Mucosa of descending colon (tissue), 3 donors: ENCODE measurements around the gene TAP2. TPM values are rescaled to one million over a fixed set of nuclear protein-coding genes. Genes with fewer than 3 reads are reported as not detected.

Experiments
- ATAC-seq: fragments of 200-7000 bp; cut with Tn5 transposase; one replicate; pipeline ENCODE4 v1.9.1; 2020; ENCODE audit warnings: mild to moderate bottlenecking, moderate library complexity
- DNase-seq, 3 donors: peaks; one replicate each; pipeline ENCODE4 v3.0.0-alpha.2; 2020
- H3K36me3 ChIP-seq: fragments of 200-600 bp; one replicate; pipeline ENCODE4 v1.8.0; 2021; ENCODE audit warnings: low read depth, mild to moderate bottlenecking
- H3K4me1 ChIP-seq: fragments of 200-600 bp; one replicate; pipeline ENCODE4 v1.8.0; 2021; ENCODE audit warnings: low read depth, mild to moderate bottlenecking
- H3K4me3 ChIP-seq: fragments of 200-600 bp; one replicate; pipeline ENCODE4 v1.8.0; 2021; ENCODE audit warnings: mild to moderate bottlenecking
- H3K9me3 ChIP-seq: fragments of 200-600 bp; one replicate; pipeline ENCODE4 v1.8.0; 2021; ENCODE audit warnings: mild to moderate bottlenecking
- intact Hi-C, 2 donors: fragments of 100-400 bp; cut with DNase I in 1 of 2; cut with micrococcal nuclease in 1 of 2; formaldehyde crosslinking; loops; one replicate each; pipeline versions ENCODE4 v1.11.0 to v1.11.1; 2022; cut with DNase I, micrococcal nuclease
- total RNA-seq, 3 donors: library from RNA; stranded (reverse); fragmentation: NEBNext Ultra II Directional in 2 of 3; extraction: Animal tissue kit (Norgen Biotek cat#: 25700) in 2 of 3; gene quantifications; one replicate each; pipeline versions ENCODE4 v1.2.1 to v1.2.4, GENCODE V29; 2021 to 2023
- TF ChIP-seq, protein P1 (sequence below): fragments of 200-600 bp; IDR thresholded peaks from one replicate; pipeline ENCODE4 v1.8.0; 2022; ENCODE audit warnings: antibody characterized with exemption, mild to moderate bottlenecking
- donor health status: DM: no; HTN: no; CAD: no; lungs with moderate emphysema.
- donor health status: DM: no; HTN: no; CAD: no.
- donor health status: DM: no; HTN: yes; CAD: no.

Gene TAP2
- total RNA-seq, 3 donors from 2014 or later: 47.4 to 179 (median 52.7) TPM

DNA sequence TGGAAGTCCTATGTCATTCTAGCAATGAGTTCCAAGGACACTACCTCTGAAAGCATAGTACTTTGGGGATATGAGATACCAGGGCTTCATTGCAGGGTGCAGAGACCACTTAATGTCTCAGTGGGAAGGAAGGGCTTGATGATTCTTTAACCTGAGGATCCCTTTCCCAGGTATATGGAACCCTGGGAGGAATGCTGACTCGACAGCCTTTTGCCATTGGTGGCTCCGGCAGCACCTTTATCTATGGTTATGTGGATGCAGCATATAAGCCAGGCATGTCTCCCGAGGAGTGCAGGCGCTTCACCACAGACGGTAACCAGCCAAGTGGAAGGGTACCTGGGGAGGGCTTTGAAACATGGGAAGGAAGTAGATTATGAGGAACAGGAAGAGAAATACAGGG lies 19.7 kb upstream of the TAP2 start:
- peaks cover 4% of the 10 kb centered on the region for H3K4me1 ChIP-seq
- H3K4me3 ChIP-seq: no peak overlapping the region
- intact Hi-C loops: no loop called here
- ATAC-seq: no peak
- H3K36me3 ChIP-seq: no peaks in the 10 kb centered on the region
- DNase-seq: no peak
- TF ChIP-seq, protein P1, sequence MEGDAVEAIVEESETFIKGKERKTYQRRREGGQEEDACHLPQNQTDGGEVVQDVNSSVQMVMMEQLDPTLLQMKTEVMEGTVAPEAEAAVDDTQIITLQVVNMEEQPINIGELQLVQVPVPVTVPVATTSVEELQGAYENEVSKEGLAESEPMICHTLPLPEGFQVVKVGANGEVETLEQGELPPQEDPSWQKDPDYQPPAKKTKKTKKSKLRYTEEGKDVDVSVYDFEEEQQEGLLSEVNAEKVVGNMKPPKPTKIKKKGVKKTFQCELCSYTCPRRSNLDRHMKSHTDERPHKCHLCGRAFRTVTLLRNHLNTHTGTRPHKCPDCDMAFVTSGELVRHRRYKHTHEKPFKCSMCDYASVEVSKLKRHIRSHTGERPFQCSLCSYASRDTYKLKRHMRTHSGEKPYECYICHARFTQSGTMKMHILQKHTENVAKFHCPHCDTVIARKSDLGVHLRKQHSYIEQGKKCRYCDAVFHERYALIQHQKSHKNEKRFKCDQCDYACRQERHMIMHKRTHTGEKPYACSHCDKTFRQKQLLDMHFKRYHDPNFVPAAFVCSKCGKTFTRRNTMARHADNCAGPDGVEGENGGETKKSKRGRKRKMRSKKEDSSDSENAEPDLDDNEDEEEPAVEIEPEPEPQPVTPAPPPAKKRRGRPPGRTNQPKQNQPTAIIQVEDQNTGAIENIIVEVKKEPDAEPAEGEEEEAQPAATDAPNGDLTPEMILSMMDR: no peak
- no peaks in the 10 kb centered on the region for H3K9me3 ChIP-seq

DNA sequence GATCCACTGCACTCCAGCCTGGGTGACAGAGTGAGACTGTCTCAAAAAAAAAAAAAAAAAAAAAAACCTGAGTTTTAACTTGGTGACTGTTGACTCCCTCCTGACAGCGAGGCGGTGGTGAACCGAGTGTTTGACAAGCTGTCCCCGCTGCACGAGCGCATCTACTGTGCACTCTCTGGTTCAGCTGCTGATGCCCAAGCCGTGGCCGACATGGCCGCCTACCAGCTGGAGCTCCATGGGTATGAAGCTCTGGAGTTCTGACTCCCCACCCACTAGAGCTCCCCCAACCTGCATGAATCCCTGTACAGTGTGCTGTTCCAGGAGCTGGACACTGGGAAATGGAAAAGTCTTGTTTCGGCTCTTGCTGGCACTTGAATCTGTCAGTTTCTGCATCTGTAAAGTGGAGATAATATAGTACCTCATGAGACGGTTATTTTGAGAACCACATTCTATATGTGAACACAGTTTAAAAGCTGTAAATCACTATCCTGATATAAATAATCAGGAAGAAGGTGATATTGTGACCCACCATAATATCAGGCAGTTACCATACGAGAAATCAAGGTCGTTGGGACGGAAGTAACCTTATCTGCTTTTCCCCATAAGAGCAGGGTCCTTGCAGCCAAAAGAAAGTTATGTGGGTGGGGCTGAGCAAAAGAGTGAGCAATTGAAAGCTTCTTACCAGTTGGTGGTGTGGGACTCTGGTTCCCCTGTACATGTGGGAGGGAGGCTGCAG lies 18.8 kb upstream of the TAP2 start:
- H3K4me1 ChIP-seq: peaks cover 6% of the 10 kb centered on the region
- no peak for ATAC-seq
- H3K9me3 ChIP-seq: no peaks in the 10 kb centered on the region
- intact Hi-C loops: no loop called here
- H3K4me3 ChIP-seq: no peak overlapping the region
- TF ChIP-seq, protein P1: no peak
- no peaks in the 10 kb centered on the region for H3K36me3 ChIP-seq
- no peak for DNase-seq

DNA sequence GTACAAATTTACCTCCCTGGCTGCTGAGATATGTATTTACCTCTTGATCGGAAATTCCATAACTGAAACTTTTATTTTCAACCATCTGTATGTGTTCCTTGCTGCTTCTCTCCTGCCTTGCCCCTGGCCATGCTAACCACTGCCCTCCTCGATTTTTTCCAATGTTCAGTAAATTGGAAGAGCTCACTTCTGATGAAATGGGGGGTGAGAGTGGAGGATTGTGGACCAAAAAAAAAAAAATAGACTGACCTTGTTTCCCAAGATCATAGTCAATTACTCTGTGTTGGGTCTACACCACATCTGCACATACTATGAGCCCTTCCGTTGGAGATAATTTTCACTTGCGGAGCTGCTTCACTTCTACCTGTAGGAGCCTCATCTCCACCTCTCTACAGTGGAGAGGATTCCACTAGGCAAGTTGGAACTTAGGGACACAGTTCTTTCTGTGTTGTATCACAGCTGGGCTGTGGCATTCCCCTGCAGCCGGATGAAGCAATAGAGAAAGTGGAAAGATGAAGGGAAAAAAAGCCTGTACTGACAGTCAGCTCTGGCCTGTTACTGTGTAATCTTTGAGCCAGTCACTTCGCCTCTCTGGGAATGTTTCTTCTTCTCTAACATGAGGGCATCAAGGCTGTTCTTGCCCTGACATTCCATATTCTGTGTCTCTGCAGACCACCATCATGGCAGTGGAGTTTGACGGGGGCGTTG lies 17.1 kb upstream of the TAP2 start:
- ATAC-seq (no peak), DNase-seq (no peak)
- no peaks in the 10 kb centered on the region for H3K9me3 ChIP-seq
- H3K4me1 ChIP-seq: peaks cover 20% of the 10 kb centered on the region
- intact Hi-C loops: no loop called here
- no peaks in the 10 kb centered on the region for H3K36me3 ChIP-seq
- H3K4me3 ChIP-seq: no peak overlapping the region
- TF ChIP-seq, protein P1: no peak

GRCh38 chr6:32854376-32855178 lies 16.0 kb upstream of the TAP2 start:
- H3K36me3 ChIP-seq: no peaks in the 10 kb centered on the region
- TF ChIP-seq, protein P1: no peak
- H3K4me3 ChIP-seq: peak overlapping the region; percentile 97
- no peaks in the 10 kb centered on the region for H3K9me3 ChIP-seq
- peak; percentile 56 for ATAC-seq
- peak; percentile 54 to 76 (median 57) for DNase-seq
- peaks cover 24% of the 10 kb centered on the region for H3K4me1 ChIP-seq
- intact Hi-C loops: no loop called here

GRCh38 chr6:32853541-32854375 lies 15.2 kb upstream of the TAP2 start, which contains the start of the genes PSMB9 and TAP1:
Gene PSMB9 (plus strand): TSS chr6:32854192. CDS start chr6:32854230, 38 bp downstream.
Gene TAP1 (minus strand): TSS chr6:32853704. CDS start chr6:32853636, 68 bp downstream.
- H3K4me1 ChIP-seq: peaks cover 24% of the 10 kb centered on the region
- no peaks in the 10 kb centered on the region for H3K9me3 ChIP-seq
- TF ChIP-seq, protein P1: peak; percentile 87
- H3K4me3 ChIP-seq: peak within 1 kb of the TSS; percentile 97
- intact Hi-C loops: no loop called here
- no peaks in the 10 kb centered on the region for H3K36me3 ChIP-seq
- DNase-seq (peak; percentile 96 to 98 (median 97)), ATAC-seq (peak; percentile 92)
